Measurements from ENCODE around the gene TBC1D4.

Gene TBC1D4, protein sequence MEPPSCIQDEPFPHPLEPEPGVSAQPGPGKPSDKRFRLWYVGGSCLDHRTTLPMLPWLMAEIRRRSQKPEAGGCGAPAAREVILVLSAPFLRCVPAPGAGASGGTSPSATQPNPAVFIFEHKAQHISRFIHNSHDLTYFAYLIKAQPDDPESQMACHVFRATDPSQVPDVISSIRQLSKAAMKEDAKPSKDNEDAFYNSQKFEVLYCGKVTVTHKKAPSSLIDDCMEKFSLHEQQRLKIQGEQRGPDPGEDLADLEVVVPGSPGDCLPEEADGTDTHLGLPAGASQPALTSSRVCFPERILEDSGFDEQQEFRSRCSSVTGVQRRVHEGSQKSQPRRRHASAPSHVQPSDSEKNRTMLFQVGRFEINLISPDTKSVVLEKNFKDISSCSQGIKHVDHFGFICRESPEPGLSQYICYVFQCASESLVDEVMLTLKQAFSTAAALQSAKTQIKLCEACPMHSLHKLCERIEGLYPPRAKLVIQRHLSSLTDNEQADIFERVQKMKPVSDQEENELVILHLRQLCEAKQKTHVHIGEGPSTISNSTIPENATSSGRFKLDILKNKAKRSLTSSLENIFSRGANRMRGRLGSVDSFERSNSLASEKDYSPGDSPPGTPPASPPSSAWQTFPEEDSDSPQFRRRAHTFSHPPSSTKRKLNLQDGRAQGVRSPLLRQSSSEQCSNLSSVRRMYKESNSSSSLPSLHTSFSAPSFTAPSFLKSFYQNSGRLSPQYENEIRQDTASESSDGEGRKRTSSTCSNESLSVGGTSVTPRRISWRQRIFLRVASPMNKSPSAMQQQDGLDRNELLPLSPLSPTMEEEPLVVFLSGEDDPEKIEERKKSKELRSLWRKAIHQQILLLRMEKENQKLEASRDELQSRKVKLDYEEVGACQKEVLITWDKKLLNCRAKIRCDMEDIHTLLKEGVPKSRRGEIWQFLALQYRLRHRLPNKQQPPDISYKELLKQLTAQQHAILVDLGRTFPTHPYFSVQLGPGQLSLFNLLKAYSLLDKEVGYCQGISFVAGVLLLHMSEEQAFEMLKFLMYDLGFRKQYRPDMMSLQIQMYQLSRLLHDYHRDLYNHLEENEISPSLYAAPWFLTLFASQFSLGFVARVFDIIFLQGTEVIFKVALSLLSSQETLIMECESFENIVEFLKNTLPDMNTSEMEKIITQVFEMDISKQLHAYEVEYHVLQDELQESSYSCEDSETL (N-terminal part only)

GRCh38 chr13:75482070-75482819 is at the start of gene TBC1D4:
Gene TBC1D4 (minus strand): TSS chr13:75482169. CDS start chr13:75481767, 402 bp downstream.
- peak; percentile 23 to 24 for DNase-seq

- no peak for DNase-seq
These were observed 48.6 kb upstream of the TBC1D4 start for GRCh38 chr13:75530549-75530961.

DNA sequence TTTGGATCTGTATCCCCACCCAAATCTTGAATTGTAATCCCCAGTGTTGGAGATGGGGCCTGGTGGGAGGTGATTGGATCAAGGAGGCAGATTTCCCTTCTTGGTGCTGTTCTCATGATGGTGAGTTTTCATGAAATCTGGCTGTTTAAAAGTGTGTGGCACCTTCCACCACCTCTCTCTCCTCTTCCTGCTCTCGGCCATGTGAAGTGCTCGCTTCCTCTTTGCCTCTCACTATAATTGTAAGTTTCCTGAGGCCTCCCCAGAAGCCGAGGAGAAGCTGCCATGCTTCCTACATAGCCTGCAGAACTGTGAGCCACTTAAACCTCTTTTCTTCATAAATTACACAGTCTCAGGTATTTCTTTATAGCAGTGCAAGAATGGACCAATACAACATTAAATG is 40.0 kb upstream of the TBC1D4 start:
- DNase-seq = no peak

GRCh38 chr13:75518439-75519088 is 36.6 kb upstream of the TBC1D4 start:
- DNase-seq = no peak

DNA sequence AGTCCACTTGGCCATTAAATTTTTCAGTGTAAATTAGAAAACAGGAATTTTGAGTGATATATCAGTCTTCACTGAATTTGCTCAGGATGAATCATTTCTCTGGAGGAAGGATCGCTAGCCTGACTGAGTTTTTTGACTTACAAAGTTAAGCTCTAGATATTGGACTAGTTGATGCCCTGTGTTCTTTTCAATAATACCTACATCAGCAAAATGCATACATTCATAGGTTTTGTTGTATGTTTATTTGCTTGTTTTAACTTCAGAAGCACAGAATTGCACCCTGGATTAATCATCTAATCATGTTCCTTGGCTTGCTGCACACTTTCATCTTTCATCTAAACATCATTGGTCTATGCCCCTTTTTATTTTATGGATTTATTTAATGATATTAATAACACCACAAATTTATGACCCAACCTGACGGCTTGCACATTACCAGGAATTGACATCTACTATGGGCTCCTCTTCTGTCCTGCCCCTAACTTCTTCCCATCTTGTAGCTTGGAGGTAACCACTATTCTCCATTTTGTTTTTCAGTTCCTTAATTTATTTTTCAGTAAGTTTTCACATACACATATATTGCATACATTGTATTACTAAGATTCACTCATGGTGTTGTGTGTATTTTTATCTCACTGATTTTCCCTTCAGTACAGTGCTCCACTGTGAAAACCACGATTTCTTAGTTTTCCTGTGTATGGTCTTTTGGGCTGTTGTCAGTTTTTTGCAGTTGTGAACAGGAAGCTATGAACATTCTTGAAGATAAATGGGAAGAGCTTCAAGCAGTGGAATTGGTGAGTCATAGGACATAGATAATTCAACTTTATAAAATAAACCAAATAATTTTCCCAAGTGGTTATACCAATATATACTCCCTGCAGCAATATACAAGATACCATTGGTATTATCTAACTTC is 32.4 kb upstream of the TBC1D4 start:
- no peak for DNase-seq

GRCh38 chr13:75513271-75513670 is 31.3 kb upstream of the TBC1D4 start:
- no peak for DNase-seq

- no peak for DNase-seq
These were observed 30.3 kb upstream of the TBC1D4 start for GRCh38 chr13:75512253-75512652.

GRCh38 chr13:75511051-75511625 is 29.2 kb upstream of the TBC1D4 start:
- no peak for DNase-seq

GRCh38 chr13:75508002-75508548 is 26.1 kb upstream of the TBC1D4 start:
- DNase-seq = no peak

DNA sequence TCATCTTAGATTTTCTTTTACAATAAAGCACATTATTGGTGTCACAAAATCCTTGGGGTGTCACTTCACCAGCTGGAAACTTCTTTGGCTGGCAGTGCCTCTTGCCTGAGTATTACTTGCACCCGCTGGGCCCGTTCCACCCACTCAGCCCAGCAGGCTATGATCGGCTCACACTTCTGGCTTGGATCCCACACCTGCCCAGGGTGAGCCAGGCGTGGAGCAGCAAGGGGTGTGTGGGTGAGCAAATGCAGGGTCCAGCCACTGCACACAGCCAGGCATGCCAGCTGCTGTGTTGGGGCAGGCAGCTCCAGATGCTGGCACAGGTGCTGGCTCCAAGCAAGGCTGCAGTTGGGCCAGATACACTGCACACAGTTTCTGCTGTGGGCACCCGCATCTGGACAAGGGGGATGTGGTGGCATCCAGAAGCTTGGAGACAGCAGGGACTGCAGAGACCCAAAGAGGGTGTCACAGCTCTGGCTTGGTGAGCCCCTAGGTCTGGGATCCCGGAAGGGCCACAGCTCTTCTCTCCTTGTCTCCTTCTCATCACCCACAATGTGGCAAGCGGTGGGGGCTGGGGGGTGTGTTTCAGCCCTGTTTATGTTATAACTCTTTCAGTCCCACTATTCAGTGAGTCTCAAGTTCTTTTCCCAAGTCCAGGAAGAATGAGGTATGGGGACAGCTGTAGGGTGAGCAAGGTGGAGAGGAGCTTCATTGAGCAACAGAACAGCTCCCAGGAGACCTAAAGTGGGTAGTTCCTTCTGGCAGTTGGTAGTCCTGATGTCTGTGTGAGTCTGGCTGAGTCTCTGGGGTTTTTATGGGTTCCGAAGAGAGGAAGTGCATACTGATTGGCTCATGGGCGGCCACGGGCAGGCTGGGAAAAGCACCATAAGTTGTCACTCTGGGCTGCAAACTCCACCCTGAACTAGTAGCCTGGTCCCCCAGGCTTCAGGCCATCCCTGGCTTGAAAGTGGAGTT is 25.3 kb upstream of the TBC1D4 start:
- no peak for DNase-seq

DNA sequence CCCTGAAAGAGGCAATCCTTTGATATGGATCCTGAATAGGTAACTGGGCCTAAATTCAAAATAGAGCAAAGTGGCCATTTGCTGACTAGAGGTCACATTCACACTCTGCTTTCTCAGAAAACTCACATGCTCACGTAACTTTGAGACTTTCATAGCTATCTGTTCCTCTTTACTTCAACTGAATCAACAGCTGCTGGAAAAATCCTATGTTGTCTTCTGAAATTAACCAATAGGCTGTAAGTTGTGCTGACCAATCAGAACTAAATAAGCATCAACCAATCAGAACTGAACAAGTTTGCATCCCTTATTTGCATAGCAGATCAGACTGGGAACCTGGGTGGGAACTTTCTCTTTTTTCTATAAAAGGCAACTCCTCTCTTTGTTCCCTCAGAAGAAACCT is 24.0 kb upstream of the TBC1D4 start:
- no peak for DNase-seq

DNA sequence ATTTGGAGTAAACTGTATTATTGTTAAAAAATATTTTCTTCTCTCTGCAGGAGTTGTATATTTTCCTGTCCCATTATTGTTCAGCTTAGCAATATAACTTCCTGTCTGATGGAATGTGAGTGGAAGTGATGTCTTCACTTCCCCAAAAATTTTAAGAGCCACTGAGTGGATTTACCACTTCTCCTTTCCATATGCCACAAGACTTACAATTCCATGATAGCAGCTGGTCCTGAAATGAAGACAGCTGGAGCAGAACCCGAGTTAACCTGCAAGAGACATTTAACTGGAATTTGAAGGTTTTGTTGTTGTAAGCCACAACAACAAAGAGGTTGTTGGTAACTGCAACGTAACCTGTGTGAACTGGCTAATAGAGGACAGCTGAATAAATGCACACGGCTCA is 23.4 kb upstream of the TBC1D4 start:
- no peak for DNase-seq

DNA sequence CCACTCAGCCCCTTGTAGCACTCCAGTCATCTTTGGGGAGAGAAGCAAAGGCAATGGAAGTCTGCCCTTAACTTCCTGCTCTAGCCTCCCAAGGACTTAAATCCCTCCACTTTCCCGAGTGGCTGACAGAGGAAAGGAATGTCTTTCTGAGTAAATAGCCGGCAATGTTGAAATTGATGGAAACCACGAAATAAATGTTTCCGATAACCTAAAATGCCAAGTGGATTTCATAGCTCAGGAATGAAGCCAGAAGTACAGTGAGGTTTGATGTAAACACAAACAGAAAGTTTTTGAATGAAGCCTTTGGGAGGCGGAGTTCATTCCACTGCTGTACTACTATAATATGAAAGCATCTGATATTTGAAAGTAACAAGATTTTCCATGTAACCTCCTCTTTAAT is 14.0 kb upstream of the TBC1D4 start:
- DNase-seq = no peak

GRCh38 chr13:75494491-75494890 is 12.5 kb upstream of the TBC1D4 start:
- no peak for DNase-seq

DNA sequence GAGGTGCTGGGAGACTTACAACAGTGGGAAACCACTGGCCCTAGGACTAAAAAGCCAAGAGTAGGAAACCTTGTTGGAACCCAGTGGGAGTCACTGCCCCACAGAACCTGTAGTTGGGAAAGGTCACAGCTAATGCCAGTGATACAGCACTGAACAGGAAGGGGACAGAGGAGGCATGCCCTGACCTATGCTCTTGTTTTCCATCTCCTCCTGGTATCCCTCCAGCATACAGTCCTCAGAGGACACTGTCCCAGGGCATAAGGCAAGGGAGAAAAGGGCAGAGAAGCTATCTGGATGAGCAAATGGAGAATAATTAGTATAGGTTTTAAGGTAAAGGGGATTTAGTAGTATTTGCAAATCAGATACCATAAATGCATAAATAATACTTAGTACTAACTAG is 11.2 kb upstream of the TBC1D4 start:
- DNase-seq = no peak

GRCh38 chr13:75492389-75492788 is 10.4 kb upstream of the TBC1D4 start:
- DNase-seq = no peak

GRCh38 chr13:75491376-75491775 is 9.4 kb upstream of the TBC1D4 start:
- DNase-seq = no peak

GRCh38 chr13:75489502-75490263 is 7.7 kb upstream of the TBC1D4 start:
- no peak for DNase-seq

Measured in activated CD4-positive, alpha-beta T cell treated with anti-CD3 and anti-CD28 coated beads, Interleukin-2, amount 50 U/mL, for 4 hours (primary cell).